ENCODE measurements around the gene GNB1.
"Not testable (repeated sequence)": the region's sequence is repeated elsewhere in the genome, so short reads cannot be mapped to it uniquely, and the experiment has no call there.

Gene GNB1

DNA sequence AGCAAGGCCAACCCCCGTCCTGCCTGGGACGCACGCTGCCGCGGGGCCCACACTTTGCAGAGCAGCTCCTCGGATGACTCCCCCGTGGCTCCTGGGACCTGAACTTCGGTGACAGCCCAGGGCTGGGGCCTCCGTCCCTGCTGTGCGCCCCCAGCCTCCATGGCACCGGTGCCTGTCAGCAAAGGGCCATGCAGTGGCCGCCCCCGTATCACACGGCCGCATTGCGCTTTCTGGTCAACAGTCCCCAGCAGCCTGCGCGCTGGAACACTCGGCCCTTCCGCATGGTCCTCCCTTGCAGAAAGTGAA, 130.6 kb downstream of the GNB1 start:
- no peak for DNase-seq (ENCODE audit: low spot score)

DNA sequence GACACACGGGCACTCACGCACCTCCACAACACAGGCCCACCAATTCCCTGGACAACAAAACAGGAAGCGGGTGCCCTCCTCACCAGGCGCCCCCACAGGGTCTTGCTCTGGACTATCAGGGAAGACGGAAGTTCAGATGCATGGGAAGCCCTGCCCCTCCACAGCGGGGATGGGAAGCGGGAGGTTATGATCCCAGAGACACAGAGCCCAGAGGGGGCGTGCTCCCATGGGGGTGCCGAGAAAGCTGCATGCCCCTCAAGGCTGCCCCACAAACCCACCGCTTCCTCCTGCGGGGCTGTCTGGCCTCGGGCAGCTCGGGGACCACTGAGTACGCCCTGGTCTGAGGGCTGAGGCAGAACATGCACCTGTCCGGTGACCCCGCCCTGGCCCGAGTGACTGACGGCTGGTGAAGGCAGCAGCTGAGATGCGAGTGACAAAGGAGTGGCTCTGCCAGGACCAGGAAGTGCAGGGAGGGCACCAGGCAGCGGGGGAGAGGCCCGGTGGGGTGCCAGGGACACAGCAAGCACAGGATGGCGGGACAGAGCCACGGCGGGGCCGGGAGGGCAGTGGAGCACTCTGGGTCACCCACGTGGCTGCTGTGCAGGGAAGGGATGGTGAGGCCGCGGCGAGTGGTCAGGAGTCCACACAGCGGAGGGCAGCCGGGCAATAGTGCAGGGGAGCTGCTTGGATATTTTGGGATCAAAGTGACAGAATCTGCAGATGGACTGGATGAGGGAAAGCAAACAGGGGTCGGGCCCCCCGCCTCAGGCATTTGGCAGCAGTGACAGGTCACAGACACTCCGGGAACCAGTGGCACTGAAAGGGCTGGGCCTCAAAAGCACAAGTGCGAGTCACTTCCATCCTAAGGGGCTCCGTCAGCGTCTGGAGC, 131.2 kb downstream of the GNB1 start:
- no peak for DNase-seq (ENCODE audit: low spot score)

DNA sequence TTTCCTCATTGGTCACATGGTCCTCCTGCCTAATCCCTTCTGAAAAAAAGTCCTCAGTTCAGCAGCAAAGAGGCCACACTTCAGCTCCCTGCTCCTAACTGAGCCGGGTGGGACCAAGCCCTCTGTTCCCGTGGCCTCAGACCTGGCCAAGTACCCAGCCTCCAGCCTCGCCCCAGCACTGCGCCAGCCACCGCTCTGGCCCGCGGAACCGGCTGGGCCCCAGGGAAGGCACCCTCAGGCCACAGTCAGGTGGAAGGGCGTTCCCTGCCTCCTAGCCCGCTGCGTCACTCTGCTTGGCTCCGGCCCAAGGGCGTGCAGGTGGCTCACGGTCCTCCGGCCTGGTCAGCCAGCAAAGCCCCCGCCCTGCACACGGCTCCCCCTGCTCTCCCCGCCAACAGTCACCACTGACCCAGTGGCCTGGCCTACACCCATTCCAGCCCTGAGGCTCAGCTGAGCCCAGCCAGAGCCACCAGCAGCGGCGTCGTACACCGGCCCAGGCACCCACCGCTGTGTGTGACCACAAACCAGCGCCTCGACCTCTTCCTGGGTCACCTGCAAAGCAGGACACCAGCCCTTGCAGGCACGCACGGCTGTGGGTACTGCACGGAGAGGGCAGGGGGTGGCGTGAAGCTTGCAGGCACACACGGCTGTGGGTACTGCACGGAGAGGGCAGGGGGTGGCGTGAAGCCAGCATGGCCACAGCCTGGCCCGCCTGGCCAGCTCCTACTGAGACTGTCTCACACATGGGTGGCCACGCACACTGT, 132.0 kb downstream of the GNB1 start:
- peak; percentile 61 for DNase-seq (ENCODE audit: low spot score)

DNA sequence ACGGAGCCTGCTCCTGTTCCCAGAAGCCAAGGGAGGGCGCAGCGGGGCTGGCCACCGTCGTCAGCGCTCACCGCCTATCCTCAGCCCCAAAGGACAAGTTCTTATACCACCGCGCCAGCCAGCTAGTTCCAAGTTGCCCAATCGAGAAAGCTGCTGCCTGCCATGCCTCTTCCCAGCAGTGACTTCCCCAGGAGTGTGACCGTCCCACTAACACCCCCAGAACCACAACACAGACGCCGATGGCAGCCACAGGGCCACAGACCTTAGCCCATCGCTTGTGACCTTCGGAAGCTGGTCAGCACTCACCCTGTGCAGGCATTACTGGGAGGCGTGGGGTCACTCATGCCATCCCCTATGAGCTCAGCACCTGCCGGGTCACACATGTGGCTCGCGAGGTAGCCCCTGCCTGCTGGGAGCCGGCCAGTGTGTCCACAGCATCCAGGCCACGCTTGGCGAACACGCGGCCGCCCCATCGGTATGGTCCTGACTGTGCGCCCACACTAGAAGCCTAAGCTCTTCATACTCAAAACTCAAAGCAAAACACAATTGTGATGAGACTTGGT, 132.7 kb downstream of the GNB1 start:
- no peak for DNase-seq (ENCODE audit: low spot score)

DNA sequence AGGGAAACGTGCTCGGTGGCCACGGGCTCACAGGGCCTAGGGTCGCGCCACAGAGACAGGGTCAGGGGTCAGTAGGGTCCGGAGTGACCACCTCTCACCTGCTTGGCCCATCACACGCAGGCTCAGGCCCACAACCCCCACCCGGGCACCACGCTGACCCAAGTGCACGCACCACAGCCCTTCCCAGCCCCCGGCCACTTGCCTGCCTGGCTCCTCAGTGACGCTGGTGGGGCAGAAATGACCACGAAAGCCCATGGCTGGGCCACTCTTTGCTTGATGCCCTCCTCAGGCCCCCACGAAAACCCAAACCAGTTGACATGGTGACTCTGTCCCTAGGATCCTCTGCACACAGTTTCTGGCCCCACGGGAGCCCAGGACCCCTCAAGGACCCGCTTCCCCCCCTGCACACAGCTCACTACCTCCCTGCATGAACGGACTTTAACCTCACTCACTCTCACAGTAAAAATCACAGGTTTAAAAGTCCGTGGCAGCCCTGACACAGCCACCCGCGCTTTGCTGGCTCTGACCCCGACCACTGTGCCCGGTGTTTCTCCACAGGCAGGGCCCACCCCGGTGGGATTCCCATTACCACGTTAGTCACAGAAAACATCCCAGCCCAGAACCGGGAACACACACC, 133.3 kb downstream of the GNB1 start:
- DNase-seq (ENCODE audit: low spot score) = no peak

DNA sequence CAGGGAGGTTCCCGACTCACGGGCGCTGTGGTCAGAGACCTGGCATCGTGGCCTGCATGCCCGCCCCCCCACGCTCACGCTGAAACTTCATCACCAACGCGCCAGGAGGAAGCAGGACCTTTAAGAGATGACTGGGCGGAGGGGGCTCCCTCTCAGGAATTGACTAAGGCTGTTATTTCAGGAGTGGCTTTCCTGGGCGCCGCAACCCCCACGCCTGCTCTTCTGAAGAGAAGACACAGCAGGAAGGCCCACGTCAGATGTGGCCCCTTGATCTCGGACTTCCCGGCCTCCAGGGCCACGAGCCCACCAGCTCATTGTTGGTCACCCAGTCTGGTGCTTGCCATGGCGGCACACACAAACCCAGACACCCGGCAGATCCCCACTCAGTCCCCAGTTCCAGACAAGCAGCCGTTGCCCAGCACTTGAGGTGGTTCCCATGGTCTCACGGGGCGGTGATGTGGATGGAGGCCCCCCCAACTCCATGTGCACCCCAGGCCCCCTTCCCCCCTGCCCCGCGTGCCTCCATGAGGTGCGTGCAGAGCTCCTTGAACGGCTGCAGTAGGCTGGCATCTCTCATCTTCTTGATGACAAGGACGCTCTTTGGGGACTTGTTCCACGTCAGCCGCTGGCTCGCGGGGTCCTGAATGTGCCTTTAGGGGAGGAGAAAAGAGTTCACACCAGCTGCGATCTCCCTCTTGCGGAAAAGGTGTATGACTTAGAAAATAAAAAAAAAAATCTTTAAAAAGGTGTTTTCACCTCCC, 134.0 kb downstream of the GNB1 start:
- no peak for DNase-seq (ENCODE audit: low spot score)

DNA sequence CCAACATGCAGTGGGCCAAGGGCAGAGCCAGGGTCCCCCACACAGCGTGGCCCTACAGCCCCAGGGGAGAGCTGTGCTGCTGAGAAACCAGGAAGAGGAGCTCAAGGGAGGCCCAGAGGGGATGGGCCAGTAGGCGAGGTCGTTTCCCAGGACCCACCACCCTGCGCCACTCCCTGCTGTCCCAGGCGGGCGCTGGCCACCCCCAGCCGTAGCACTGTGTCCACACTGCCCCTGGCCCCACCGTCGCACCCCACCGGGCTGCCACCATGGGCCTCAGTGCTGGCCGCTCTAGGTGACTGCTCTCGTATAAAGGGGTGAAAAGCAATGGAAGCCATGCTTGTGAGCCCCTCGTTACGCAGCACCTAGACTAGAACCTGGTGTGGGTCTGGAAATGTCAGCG, 135.0 kb downstream of the GNB1 start:
- DNase-seq (ENCODE audit: low spot score) = no peak

DNA sequence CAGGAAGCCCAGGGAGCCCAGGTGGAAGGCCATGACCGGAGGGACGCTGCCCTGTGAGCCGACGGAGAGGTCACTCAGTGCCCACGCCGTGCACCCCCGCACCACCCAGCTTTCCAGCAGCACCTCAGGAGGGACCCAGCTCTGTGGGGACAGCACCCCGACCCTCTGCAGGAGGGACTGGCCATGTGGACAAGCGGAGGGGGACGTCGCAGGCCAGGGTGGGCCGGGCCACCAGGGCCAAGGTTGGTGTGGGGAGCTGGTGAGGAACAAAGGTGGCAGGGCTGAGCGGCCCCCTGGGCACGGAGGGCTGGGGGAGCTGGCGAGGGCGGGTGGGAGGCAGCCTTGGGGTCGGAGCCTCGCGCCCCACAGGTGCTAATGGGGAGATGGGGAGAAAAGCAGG, 135.5 kb downstream of the GNB1 start:
- no peak for DNase-seq (ENCODE audit: low spot score)

DNA sequence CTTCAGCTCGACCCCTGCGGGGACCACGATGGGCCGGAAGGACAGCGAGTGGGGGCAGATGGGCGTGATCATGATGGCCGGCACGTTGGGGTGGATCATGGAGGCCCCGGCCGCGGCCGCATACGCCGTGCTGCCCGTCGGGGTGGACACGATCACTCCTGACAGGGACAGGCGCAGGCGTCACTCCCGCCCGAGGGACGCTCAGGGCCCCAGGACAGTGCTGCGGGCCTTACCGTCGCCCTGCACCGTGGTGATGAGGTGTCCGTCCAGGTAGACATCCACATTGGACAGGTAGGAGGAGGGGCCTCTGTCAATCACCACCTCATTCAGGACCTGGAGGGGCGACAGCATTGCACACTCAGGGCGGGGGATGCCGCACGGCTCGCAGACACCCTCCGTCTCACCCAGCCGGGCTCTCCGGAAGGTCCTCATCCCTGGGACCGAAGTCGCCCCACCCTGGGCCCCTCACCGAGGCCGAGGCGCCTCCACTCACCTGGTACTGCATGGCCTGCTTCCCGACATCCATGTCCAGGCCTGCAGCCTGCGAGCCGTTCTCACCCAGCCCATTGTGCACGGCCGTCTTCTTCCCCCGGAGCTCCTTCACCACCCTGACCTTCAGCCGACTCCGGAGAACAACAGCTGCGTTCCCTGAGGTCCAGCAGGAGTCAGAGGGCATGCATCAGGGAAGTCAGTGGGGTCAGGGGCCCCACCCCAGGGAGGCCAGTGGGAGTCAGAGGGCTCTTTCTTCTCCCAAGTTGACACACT, 136.7 kb downstream of the GNB1 start:
- no peak for DNase-seq (ENCODE audit: low spot score)

DNA sequence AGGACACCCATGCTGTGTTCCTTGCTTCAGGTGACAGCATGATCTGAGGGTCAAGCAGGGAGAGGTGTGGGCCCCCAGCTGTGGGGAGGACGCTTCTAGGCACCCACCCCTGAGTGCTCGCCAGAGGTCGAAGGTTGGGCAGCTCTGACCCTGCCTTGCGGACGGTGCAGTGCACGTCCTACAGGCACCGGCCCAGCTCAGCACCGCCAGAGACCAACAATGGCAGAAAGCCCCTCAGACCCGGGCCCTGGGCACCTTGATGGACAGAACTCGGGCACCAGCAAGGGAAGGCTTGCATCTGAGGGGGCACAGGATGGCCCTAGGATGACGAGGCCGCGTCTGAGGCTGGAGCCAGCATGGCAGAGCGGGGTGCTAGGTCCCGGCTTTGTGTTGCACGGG, 137.3 kb downstream of the GNB1 start:
- DNase-seq (ENCODE audit: low spot score) = no peak

DNA sequence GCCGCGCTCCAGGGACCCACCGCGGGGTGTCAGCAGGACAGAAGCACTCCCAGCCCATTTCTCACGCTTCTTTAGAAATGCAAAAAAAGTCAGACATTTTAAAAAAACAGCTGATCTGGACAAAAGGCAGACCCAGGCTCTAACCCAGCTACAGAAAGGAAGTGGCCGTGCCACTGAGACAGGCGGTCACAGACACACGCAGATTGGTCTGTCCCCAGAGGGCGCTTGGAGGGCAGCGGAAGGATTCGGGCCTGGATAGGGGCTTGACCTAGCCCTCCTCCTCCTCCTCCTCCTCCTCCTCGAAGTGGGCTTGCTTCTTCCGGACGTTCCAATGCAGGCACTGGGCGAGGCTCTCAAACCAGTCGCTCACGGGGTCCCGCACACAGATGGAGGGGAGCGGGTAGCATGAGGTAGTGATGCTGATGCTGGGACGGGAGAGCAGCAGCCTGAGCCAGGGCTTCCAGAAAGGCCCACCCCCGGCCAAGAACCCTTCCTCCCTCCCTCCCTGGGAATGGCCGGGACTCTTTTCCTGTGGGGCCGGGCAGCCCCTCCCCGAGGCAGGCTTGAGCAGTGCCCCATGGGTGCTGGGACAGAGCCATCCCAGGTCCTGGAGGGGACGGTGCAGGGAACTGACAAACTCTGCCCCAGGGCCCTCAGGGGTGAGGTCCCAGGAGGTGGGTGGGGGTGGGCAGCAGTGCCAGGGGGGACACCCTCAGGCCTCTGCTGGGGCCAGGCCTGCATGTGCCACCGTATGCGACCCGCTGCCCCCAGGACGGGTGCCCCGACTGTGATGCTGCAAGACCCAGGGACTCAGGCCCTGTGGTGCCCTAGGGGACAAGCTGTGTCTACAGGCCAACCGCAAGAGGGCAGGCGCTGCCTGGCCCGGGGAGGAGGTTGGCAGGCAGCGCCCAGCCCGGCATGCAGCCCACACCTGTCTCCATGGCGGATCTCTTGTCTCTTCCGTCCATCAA, 138.0 kb downstream of the GNB1 start:
- no peak for DNase-seq (ENCODE audit: low spot score)

DNA sequence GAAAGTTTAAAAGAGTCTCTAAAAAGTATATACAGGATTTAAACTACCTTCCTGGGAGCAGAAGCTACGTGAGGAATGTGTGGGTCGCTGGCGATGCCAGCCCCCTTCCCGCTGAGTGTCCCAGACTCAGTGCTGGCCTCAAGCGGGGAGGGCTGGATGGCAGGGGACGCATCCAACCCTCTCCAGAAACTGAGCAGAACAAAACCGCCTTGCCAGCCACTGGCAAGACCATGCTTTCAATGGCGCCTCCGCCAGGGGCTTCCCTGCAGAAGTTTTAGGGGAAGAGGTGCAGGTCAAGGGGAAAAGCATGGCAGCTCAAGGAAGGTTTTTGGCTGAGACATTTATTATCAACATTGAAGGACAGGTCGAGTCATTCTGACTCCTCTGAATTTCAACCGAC, 138.7 kb downstream of the GNB1 start:
- no peak for DNase-seq (ENCODE audit: low spot score)

DNA sequence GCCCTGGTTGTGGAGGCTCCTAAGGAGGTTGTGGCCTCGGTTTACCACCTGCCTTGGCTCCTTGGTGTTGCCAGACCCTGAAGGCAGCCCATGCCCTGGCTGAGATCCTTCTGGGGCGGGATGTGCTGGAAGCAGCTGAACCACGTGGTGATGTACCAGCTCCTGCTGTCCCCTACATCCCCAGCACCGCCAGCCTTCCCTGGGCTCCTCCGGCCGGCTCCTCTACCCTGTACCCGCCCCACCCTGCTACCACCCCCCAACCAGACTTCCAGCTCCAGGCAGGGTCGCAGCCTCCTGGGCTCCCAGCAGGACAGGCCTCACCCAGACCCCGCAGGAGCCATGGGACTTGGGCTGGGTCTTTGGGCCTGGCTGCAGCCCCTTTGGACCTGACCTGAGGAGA, 140.9 kb downstream of the GNB1 start:
- DNase-seq (ENCODE audit: low spot score) = not testable (repeated sequence)

DNA sequence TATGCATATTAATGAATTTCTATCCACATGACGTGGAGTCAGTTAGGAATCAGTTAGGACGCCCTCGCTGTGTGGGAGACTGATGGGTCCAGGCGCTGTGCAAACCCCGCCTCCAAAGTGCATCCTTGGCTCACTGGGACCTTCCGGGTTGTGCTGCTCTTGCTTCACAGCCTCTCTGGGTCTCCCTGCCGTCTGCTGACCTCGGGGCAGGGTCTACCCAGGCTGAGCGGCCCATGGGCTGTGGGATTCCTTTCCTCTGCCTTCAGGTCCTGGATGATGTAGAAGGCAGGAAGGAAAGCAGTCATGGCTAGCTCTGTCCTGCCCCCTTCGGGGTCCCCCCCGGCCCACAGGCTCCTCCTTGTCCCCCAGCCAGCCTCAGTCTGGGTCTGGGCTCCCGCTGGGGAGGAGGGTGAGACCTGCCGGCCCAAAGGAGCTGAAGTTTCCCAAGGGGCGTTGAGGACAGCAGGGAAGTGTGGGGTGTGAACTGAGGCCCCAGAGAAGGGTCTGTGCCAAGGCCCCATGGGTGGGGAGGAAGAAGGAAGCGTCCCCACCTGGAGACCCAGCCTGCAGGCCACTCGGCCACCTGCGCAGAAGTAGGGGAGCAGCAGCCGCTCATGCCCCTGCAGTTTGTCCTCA, 142.1 kb downstream of the GNB1 start:
- DNase-seq (ENCODE audit: low spot score) = no peak

DNA sequence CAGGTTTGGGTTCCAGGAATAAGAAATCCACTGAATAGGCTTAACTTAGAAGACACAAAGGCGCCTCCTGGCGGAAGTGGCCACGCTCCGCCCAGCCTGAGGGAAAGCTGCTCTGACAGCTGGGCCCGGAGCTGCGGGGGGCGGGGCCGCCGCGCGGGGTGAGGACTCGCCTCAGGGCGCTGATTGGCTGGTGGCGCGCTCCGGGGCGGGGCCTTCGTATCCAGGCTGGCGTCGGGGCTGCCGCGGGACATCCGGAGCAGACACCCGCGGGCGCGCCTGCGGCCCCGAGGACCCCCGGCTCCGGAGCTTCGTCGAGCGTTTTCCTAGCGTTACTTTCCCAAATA, 144.3 kb downstream of the GNB1 start:
- not testable (repeated sequence) for DNase-seq (ENCODE audit: low spot score)

DNA sequence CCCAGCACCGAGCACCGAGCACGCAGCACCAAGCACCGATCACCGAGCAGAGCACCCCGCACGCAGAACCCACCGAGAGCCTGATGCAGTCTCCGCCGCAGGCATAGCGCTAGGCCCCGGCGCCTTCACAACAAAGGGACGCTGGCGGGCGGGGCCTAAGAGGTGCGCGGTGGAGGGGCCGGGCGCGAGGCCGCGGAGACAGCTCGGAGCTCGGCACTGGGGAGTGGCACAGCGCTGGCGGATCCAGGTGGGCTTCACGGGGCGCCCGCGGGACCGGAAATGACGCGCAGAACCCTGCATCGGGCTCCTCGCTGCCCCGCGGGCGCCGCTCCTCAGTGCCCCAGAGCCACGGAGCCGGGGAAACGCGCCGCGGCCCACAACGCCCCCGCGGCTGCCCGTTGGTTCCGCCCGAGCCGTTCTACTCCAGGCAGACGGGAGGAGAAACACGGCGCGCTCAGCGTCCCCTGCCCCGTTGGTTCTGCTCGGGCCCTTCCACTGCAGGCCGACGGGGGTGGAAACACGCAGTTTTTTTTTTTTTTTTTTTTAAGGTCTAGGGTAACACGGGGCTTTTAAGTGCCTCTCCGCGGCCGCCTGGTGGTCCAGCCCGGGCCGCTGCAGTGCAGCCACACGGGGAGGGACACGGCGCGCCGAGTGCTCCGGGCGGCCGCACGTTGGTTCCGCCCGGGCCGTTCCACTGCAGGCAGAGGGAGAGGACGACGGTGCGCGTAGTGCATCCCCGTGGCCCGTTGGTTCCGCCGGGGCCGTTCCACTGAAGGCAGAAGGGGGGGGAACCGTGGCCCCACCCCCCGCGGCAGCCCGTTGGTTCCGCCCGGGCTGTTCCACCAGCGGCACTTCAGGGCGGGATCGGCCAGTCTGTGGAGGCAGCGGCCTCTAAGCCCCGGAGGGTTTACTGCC, 145.0 kb downstream of the GNB1 start:
- peak; percentile 48 for DNase-seq (ENCODE audit: low spot score)

DNA sequence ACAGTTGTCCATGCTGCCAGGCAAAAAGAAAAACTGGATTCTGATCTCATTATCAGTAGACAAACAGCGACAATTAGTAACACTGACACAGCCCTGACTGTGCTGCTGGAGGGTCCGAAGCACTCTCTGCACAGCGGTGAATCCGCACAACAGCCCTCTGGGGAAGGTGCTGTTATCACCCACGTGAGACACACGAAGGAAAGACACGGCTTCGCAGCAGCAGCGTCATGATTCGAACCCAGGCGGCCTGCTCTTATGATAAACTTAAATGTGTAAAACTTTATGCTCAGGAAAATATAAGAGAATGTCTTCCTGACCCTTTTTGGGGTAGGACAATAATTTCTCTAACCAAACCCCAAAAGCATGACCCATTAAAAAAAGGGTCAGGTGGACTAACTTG, 148.4 kb downstream of the GNB1 start:
- not testable (repeated sequence) for DNase-seq (ENCODE audit: low spot score)

DNA sequence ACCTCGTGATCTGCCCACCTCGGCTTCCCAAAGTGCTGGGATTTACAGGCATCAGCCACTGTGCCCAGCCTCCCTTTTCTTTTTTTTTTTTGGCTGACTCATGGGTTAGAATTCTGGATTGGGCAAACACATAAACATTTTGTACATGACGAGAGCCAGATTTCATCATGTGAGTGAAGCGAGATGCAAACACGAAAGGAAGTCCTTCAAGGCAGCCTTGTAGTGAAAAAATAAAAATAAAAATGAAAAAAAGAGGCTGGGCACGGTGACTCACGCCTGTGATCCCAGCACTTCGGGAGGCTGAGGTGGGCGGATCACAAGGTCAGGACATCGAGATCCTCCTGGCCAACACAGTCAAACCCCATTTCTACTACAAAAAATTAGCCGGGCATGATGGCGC, 149.9 kb downstream of the GNB1 start:
- not testable (repeated sequence) for DNase-seq (ENCODE audit: low spot score)

Measured in hematopoietic multipotent progenitor cell treated with erythropoietin and hydrocortisone succinate and interleukin-3 and kit ligand, for 15 days (in vitro differentiated cells).